ENCODE results near the gene EYA2.

EYA2 gene

GRCh38 chr20:47230811-47231256 lies 336.2 kb downstream of the EYA2 start:
- H3K4me3 ChIP-seq (ENCODE audit: low read length) = no peak overlapping the region
- no peak for DNase-seq (ENCODE audit: low read depth)
- TF ChIP-seq CTCF (conservative IDR thresholded peaks at IDR 0.05; ENCODE audit: low read depth, low read length) = no peak

DNA sequence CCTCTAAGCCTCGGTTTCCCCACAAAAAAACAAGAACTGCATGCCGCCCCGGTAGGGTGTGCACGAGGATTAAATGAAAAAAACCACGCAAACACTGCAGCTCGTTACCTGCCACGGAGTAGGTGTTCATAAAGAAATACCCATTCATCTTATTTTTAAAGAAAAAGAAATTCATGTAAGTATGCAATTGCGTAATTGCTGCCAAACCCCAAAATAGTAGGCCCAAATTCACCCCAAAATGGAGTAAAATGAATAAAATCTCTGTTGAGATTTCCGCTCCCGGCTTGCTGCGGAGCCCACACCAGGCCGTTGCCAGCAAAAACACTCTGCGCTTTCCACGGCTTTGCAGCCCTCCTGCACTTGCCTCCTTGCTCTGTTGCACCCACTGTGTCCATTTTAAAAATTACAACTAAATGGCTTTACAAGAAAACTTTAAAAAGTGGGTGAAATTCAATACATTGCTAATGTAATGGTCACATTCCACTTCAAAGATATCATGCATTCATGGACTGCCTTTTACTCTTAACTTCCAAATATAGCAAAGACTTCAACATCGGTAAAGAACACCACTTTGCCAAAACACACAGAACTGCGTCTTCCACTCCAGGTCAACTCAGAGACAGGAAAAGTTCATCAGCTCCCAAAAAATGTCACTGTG lies 336.9 kb downstream of the EYA2 start:
- no peak for TF ChIP-seq CTCF (conservative IDR thresholded peaks at IDR 0.05; ENCODE audit: low read depth, low read length)
- no peak overlapping the region for H3K4me3 ChIP-seq (ENCODE audit: low read length)
- no peak for DNase-seq (ENCODE audit: low read depth)

DNA sequence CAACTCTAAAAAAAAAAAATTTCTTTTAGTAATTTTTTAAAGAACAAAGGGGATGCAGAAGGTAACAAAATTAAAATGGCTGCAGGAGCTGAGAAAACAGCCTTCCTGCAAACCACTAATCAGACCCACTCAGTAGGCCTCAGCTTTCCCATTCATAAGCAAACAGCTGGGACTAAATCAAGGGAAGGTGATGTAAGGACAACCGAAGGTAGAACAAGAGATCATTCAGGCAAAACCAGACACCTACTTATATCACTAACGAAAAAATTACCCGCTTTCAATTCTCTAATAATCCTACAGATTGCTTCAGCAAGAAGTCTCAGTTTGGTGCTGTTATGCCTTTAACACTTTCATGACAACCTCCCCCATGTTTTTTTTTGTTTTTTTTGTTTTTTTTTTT lies 337.9 kb downstream of the EYA2 start:
- DNase-seq (ENCODE audit: low read depth) = no peak
- no peak for TF ChIP-seq CTCF (conservative IDR thresholded peaks at IDR 0.05; ENCODE audit: low read depth, low read length)
- H3K4me3 ChIP-seq (ENCODE audit: low read length) = no peak overlapping the region

GRCh38 chr20:47233333-47234188 lies 338.9 kb downstream of the EYA2 start:
- TF ChIP-seq CTCF (conservative IDR thresholded peaks at IDR 0.05; ENCODE audit: low read depth, low read length) = no peak
- DNase-seq (ENCODE audit: low read depth) = no peak
- H3K4me3 ChIP-seq (ENCODE audit: low read length) = no peak overlapping the region

- no peak for DNase-seq (ENCODE audit: low read depth)
- no peak for TF ChIP-seq CTCF (conservative IDR thresholded peaks at IDR 0.05; ENCODE audit: low read depth, low read length)
- H3K4me3 ChIP-seq (ENCODE audit: low read length) = no peak overlapping the region
Measured at GRCh38 chr20:47235111-47235510, 340.5 kb downstream of the EYA2 start.

GRCh38 chr20:47235853-47236638 lies 341.4 kb downstream of the EYA2 start:
- no peak for TF ChIP-seq CTCF (conservative IDR thresholded peaks at IDR 0.05; ENCODE audit: low read depth, low read length)
- no peak overlapping the region for H3K4me3 ChIP-seq (ENCODE audit: low read length)

More at GRCh38 chr20:47235853-47236638, 341.4 kb downstream of the EYA2 start:
- DNase-seq (ENCODE audit: low read depth) = no peak
